Measurements from ENCODE around the gene CRMP1.

GRCh38 chr4:5822619-5823018, 70.3 kb downstream of the CRMP1 start:
- TF ChIP-seq POLR2A (IDR thresholded peaks at IDR 0.05) (no peak), CTCF (IDR thresholded peaks at IDR 0.05) (no peak)

Data from gastroesophageal sphincter (tissue), 3 donors.